Heart right ventricle (tissue), 16 donors: ENCODE measurements around the gene REM1. TPM values are rescaled to one million over a fixed set of nuclear protein-coding genes. Genes with fewer than 3 reads are reported as not detected.

Source experiments
- ATAC-seq, 8 donors: fragments of 200-7000 bp; cut with Tn5 transposase; one replicate each; pipeline ENCODE4 v1.9.1; 2020; ENCODE audit warnings: mild to moderate bottlenecking in 8 of 8, moderate library complexity in 8 of 8, moderate number of reproducible peaks in 1 of 8
- DNase-seq, 2 donors: peaks; one replicate each; pipeline ENCODE4 v3.0.0-alpha.2; 2020
- H3K27ac ChIP-seq, 10 donors: fragments of 200-600 bp; sonication (generic) in 2 of 10; one replicate each; pipeline versions ENCODE4 v1.5.0 to v1.8.0; 2020 to 2022; ENCODE audit warnings: mild to moderate bottlenecking in 3 of 10
- H3K27me3 ChIP-seq, 7 donors: fragments of 200-600 bp; one replicate each; pipeline ENCODE4 v1.8.0; 2021 to 2022; ENCODE audit warnings: mild to moderate bottlenecking in 2 of 7
- H3K36me3 ChIP-seq, 9 donors: fragments of 200-600 bp; sonication (generic) in 1 of 9; one replicate each; pipeline versions ENCODE4 v1.5.0 to v1.8.0; 2020 to 2022; ENCODE audit warnings: mild to moderate bottlenecking in 2 of 9
- H3K4me1 ChIP-seq, 9 donors: fragments of 200-600 bp; sonication (generic) in 1 of 9; one replicate each; pipeline versions ENCODE4 v1.5.0 to v1.8.0; 2020 to 2022; ENCODE audit warnings: mild to moderate bottlenecking in 4 of 9
- H3K4me3 ChIP-seq, 10 donors: fragments of 200-600 bp; sonication (generic) in 2 of 10; one replicate each; pipeline versions ENCODE4 v1.5.0 to v1.8.0; 2020 to 2022; ENCODE audit warnings: mild to moderate bottlenecking in 7 of 10, moderate library complexity in 2 of 10
- H3K9me3 ChIP-seq, 11 donors: fragments of 200-600 bp in 10 of 11; sonication (generic) in 2 of 11; one replicate each; pipeline versions ENCODE4 v1.5.0 to v1.8.0; 2013 to 2022; ENCODE audit warnings: mild to moderate bottlenecking in 2 of 11, control low read depth in 1 of 11, moderate library complexity in 1 of 11
- WGBS, 2 donors: extraction: QIAGEN DNeasy Blood & Tissue Kit; methylation state at CpG; one replicate each; pipeline ENCODE4 v1.1.7; 2013; ENCODE audit warnings: inconsistent platforms in 1 of 2; 5-methylcytosine and 5-hydroxymethylcytosine counted together
- intact Hi-C, 10 donors: fragments of 100-400 bp; cut with DNase I; formaldehyde crosslinking; loops; one replicate each; pipeline versions ENCODE4 v1.11.1 to v1.14.2; 2022
- polyA plus RNA-seq, 2 donors: library from polyadenylated mRNA; stranded (reverse); fragments of 200-250 nt; gene quantifications; one replicate each; pipeline ENCODE4 v1.2.3, GENCODE V29; 2013
- total RNA-seq, 10 donors: library from RNA; stranded (reverse); fragmentation: NEBNext Ultra II Directional in 3 of 10; extraction: Animal tissue kit (Norgen Biotek cat#: 25700) in 3 of 10; gene quantifications; one replicate each; pipeline versions ENCODE4 v1.2.1 to v1.2.4, GENCODE V29; 2021 to 2023
- TF ChIP-seq, protein P1 (sequence below), 9 donors: fragments of 200-600 bp; sonication (generic) in 2 of 9; IDR thresholded peaks; one replicate each; pipeline versions ENCODE4 v1.5.0 to v1.8.0; 2021 to 2022; ENCODE audit warnings: antibody characterized with exemption in 9 of 9, mild to moderate bottlenecking in 5 of 9, moderate library complexity in 1 of 9
- donor health status: Arrhythmogenic right ventricular cardiomyopathy.
- donor health status: ischemic (EF 13 %, LVEDD 7.1; RV severe dilation, severe dysfunction).
- donor health status: healthy with polysubstance abuse.
- donor health status: DM: no; HTN: yes; CAD: no.
- donor health status: DM: no; HTN: no; CAD: no.
- donor health status: ischemic (EF 25% LVEDD 6.9; RV normal size, moderate dysfunction).
- donor health status: ischemic (EF 25% LVEDD 5.7; RV mildly dilated, moderate dysfunction).
- donor health status: healthy.
- donor health status: DM: yes; HTN: yes; CAD: no.
- donor health status: Ischemic cardiomyopathy.
- donor health status: ischemic (EF 35%, LVEDD 5.7; RV mildly dilated, moderate dysfunction).
- donor health status: nonischemic (EF 11% LVEDD 7.7; RV severe dilation, severe dysfunction).
- donor health status: DM: yes; HTN: yes; CAD: no.
- donor health status: PGD.
- donor health status: ischemic (EF 29% LVEDD 5.4; RV normal size, mild dysfunction).
- donor health status: nonischemic (EF 23%, LVEDD 6.1; RV moderate dilation, normal function).

Gene REM1
- total and polyA plus RNA-seq, 12 donors, result 0.60 to 7.2 (median 1.5) TPM

DNA sequence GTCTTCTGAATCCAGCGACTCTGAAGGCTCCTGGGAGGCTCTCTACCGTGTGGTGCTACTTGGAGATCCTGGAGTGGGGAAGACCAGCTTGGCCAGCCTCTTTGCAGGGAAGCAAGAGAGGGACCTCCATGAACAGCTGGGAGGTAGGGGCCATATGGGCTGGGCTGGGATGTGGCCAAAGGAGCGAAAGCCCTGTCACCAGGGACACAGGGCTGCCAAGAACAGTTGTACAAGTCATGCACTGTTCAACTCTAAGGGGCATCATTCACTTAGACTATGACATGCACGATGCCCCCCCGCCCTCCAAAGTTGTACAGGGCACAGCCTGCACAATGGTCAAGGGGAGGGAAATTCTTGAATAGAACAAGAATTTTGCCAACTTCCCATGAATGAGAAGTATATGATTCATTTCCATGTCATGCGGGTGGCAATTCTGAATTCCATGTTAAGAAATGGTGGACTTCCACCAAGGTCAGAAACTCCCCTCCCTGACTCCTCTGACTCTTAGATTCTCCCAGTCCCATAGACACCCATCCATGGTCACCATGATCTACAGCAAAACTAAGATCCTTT lies 1.6 kb downstream of the REM1 start:
- H3K27me3 ChIP-seq, result peaks cover 0 to 31% (median 27%) of the 10 kb centered on the region in 7 donors
- WGBS, 2 donors, result 71 to 72% methylated on average over 6 of the region's 6 CpGs
- intact Hi-C loops, result no loop called here
- peak overlapping the region in 9 of 10 donors; percentile 47 to 70 (median 56) for H3K4me3 ChIP-seq
- no peaks in the 10 kb centered on the region for H3K9me3 ChIP-seq
- DNase-seq (peak in 1 of 2 donors; percentile 32), ATAC-seq (peak in 1 of 8 donors; percentile 37)
- peak overlapping the region in 6 of 10 donors; percentile 72 to 89 (median 82) for H3K27ac ChIP-seq
- H3K4me1 ChIP-seq, result peaks cover 0 to 35% (median 10%) of the 10 kb centered on the region in 9 donors
- peaks cover 0 to 3% (median 0%) of the 10 kb centered on the region in 9 donors for H3K36me3 ChIP-seq
- TF ChIP-seq, protein P1, sequence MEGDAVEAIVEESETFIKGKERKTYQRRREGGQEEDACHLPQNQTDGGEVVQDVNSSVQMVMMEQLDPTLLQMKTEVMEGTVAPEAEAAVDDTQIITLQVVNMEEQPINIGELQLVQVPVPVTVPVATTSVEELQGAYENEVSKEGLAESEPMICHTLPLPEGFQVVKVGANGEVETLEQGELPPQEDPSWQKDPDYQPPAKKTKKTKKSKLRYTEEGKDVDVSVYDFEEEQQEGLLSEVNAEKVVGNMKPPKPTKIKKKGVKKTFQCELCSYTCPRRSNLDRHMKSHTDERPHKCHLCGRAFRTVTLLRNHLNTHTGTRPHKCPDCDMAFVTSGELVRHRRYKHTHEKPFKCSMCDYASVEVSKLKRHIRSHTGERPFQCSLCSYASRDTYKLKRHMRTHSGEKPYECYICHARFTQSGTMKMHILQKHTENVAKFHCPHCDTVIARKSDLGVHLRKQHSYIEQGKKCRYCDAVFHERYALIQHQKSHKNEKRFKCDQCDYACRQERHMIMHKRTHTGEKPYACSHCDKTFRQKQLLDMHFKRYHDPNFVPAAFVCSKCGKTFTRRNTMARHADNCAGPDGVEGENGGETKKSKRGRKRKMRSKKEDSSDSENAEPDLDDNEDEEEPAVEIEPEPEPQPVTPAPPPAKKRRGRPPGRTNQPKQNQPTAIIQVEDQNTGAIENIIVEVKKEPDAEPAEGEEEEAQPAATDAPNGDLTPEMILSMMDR (IDR thresholded peaks at IDR 0.05), result no peak

DNA sequence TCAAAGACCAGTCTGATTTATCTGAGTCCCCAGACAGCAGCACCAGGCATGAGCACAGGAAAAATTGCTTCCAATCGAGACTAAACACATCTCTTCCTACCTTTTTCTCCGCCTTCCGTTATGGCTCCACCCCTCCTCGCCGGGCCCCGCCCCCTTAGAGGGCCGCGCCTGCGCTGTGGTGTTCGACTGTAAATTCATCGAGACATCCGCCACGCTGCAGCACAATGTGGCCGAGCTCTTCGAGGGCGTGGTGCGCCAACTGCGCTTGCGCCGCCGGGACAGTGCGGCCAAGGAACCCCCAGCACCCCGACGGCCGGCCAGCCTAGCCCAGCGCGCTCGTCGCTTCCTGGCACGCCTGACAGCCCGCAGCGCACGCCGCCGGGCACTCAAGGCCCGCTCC lies 8.9 kb downstream of the REM1 start:
- no peak for ATAC-seq
- Histone ChIP-seq H3K27me3 (peaks cover 0 to 21% (median 8%) of the 10 kb centered on the region in 7 donors), H3K36me3 (no peaks in the 10 kb centered on the region), H3K4me1 (peaks cover 0 to 36% (median 10%) of the 10 kb centered on the region in 9 donors), H3K9me3 (no peaks in the 10 kb centered on the region), H3K27ac (peak overlapping the region in 2 of 10 donors; percentile 31 to 88), H3K4me3 (no peak overlapping the region)
- intact Hi-C loops, result loop anchor here in 1 of 10 donors (2.0 kb wide), 1 partner anchor 15 kb away; no protein-coding TSS in a partner anchor
- 39 to 45% methylated on average over 36 of the region's 36 CpGs for WGBS, 2 donors
- TF ChIP-seq, protein P1 (IDR thresholded peaks at IDR 0.05), result no peak
- peak in 1 of 2 donors; percentile 36 for DNase-seq

DNA sequence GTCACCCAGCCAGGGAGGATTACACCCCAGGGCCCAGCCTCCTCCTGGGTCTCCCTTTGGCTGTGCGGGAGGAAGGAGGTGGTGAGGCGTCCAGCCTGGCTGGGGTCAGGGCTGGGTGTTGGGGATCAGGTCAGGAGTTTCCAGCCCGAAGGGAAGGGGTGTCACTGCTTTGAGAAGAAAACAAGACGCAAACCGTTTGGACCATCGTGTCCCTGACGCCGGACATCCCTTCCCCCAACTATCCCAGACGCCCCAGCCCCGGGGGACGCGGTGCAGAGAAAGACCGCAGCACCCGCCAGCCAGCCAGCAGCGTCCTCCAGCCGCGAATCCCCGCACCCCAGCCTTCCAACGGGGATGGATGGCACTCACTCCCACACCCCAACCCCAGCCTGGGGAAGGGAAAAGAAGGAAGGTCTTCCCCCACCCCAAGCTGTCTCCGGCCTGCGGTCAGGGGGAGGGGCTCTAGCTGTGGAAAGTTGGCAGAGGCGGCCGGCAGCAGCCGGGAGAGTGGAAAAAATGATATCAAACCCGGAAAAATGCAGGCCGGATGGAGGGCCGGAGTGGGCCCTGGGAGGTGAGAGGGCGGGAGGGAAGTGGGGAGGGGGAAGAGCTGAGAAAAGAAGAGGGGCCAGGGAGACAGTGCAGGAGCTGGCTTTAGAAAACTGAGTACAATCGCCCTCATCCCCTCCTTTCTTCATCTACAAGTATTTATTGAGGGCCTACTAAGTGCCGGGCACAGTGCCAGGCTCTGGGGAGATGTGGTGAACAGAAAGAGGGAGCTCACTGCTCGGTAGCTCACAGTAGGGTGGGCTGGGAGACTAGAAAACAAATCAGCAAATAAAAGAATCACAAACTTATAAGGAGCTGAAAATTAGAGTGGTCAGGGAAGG lies 10.6 kb downstream of the REM1 start:
- 4 to 5% methylated on average over 31 of the region's 31 CpGs for WGBS, 2 donors
- intact Hi-C loops, result loop anchor here in 1 of 10 donors (2.0 kb wide), 1 partner anchor 13 kb away; no protein-coding TSS in a partner anchor
- ATAC-seq, result peak; percentile 84 to 95 (median 90)
- peaks cover 0 to 21% (median 8%) of the 10 kb centered on the region in 7 donors for H3K27me3 ChIP-seq
- peak overlapping the region in 8 of 10 donors; percentile 14 to 46 (median 38) for H3K4me3 ChIP-seq
- DNase-seq, result peak; percentile 76 to 91
- TF ChIP-seq, protein P1 (IDR thresholded peaks at IDR 0.05), result no peak
- H3K27ac ChIP-seq, result peak overlapping the region; percentile 76 to 89 (median 86)
- no peaks in the 10 kb centered on the region for H3K36me3 ChIP-seq
- H3K4me1 ChIP-seq, result peaks cover 0 to 36% (median 10%) of the 10 kb centered on the region in 9 donors
- no peaks in the 10 kb centered on the region for H3K9me3 ChIP-seq

DNA sequence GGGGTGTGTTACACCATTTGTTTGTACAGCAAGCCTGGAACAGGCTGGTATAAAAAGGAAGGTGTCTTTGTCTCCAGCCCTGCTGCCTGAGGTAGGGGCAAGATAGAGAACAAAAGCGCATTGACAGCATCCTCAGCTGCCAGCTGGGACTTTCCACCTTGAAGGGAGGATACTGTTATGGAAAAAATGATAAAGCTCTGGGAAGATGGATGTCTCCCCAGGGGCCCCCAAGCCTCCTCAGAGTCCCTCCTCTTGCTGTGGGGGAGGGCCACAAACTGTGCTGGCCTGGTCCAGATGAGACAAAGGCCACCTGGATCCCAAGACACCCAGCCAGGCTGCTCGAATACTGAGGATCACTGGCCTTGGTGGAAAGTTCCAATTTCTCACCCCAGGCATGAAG lies 13.0 kb downstream of the REM1 start:
- peak overlapping the region in 4 of 10 donors; percentile 35 to 86 (median 47) for H3K27ac ChIP-seq
- H3K27me3 ChIP-seq, result peaks cover 0 to 21% (median 8%) of the 10 kb centered on the region in 7 donors
- no peak for ATAC-seq
- intact Hi-C loops, result no loop called here
- 41 to 65% methylated on average over 2 of the region's 2 CpGs for WGBS, 2 donors
- no peak overlapping the region for H3K4me3 ChIP-seq
- H3K4me1 ChIP-seq, result peaks cover 0 to 36% (median 10%) of the 10 kb centered on the region in 9 donors
- DNase-seq, result peak in 1 of 2 donors; percentile 32
- no peaks in the 10 kb centered on the region for H3K36me3 ChIP-seq
- TF ChIP-seq, protein P1 (IDR thresholded peaks at IDR 0.05), result no peak
- H3K9me3 ChIP-seq, result no peaks in the 10 kb centered on the region
